Peyer's patch (tissue), 4 donors: ENCODE data around the gene TMEM128.

Source experiments
- CTCF ChIP-seq, 6 experiments: fragments of 450-650 bp in 4 of 6; fragments of 200-600 bp in 2 of 6; sonication (generic) in 1 of 6; IDR thresholded peaks; one replicate each; pipeline ENCODE4 v1.5.1; 2017 to 2019; ENCODE audit warnings: antibody characterized with exemption in 6 of 6, mild to moderate bottlenecking in 3 of 6, moderate library complexity in 1 of 6
- POLR2A ChIP-seq, 2 donors: fragments of 450-650 bp; IDR thresholded peaks; one replicate each; pipeline ENCODE4 v1.5.1; 2017; ENCODE audit warnings: antibody characterized with exemption in 2 of 2, mild to moderate bottlenecking in 2 of 2, moderate library complexity in 2 of 2

- no peak for TF ChIP-seq POLR2A (IDR thresholded peaks at IDR 0.05)
- no peak for TF ChIP-seq CTCF (IDR thresholded peaks at IDR 0.05)
Observed at GRCh38 chr4:4228356-4228668, 19.7 kb downstream of the TMEM128 start.
